ENCODE results near the gene GATA5.

The GATA5 gene

DNA sequence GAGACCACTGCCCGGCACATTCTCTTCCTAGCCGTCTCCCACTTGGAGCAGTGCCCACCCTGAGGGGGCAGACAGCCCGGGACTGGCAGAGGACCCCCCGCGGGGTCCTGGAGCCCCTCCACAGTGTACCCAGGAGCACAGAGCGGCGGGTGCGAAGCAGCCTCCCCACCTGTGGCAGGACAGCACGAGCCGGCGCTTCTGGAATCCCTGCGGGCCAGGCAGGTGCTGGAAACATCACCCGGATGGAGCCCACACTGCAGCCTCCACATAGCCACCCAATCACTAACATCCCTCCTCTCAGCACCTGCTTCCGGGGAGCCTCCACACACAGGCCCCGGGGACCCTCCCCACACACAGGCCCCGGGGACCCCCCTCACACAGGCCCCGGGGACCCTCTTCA lies 18.7 kb downstream of the GATA5 start:
- Histone ChIP-seq H3K9me3 (ENCODE audit: control insufficient read depth, low read length) (no peaks in the 10 kb centered on the region), H3K36me3 (ENCODE audit: control insufficient read depth, insufficient read depth, low read length) (no peaks in the 10 kb centered on the region), H3K4me3 (ENCODE audit: insufficient read depth, low read depth, low read length, poor library complexity, severe bottlenecking) (no peak overlapping the region), H3K27ac (ENCODE audit: insufficient read depth, low read length, poor library complexity, severe bottlenecking) (no peak overlapping the region), H3K27me3 (replicated peaks; ENCODE audit: control insufficient read depth, insufficient read depth, low read length, poor library complexity, severe bottlenecking) (no peaks in the 10 kb centered on the region), H3K4me1 (ENCODE audit: control insufficient read depth, insufficient read depth, low read length, poor library complexity, severe bottlenecking) (no peaks in the 10 kb centered on the region)
- DNase-seq: no peak

DNA sequence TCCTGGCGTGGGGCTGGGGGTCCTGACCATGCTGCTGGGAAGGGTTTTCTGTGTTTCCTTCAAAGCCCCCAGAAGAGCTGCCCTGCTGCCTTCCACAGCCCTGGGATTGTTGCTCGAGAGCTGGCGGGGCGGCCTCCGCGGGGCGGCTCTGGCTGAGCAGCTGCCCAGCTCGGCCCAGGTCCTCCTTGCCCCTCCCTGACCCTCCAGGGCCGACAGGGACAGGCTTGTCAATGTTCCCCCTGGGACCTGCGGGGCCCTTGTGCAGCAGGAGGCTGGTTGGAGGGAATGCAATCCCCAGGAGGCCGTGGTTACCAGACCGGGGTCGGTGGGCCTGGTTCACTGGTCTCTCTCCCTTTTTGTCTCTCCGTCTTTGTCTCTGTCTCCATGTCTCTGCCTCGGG lies 19.9 kb downstream of the GATA5 start:
- no peaks in the 10 kb centered on the region for H3K4me1 ChIP-seq (ENCODE audit: control insufficient read depth, insufficient read depth, low read length, poor library complexity, severe bottlenecking)
- no peaks in the 10 kb centered on the region for H3K27me3 ChIP-seq (replicated peaks; ENCODE audit: control insufficient read depth, insufficient read depth, low read length, poor library complexity, severe bottlenecking)
- no peaks in the 10 kb centered on the region for H3K9me3 ChIP-seq (ENCODE audit: control insufficient read depth, low read length)
- H3K36me3 ChIP-seq (ENCODE audit: control insufficient read depth, insufficient read depth, low read length): no peaks in the 10 kb centered on the region
- H3K4me3 ChIP-seq (ENCODE audit: insufficient read depth, low read depth, low read length, poor library complexity, severe bottlenecking): no peak overlapping the region
- DNase-seq: no peak
- H3K27ac ChIP-seq (ENCODE audit: insufficient read depth, low read length, poor library complexity, severe bottlenecking): no peak overlapping the region

DNA sequence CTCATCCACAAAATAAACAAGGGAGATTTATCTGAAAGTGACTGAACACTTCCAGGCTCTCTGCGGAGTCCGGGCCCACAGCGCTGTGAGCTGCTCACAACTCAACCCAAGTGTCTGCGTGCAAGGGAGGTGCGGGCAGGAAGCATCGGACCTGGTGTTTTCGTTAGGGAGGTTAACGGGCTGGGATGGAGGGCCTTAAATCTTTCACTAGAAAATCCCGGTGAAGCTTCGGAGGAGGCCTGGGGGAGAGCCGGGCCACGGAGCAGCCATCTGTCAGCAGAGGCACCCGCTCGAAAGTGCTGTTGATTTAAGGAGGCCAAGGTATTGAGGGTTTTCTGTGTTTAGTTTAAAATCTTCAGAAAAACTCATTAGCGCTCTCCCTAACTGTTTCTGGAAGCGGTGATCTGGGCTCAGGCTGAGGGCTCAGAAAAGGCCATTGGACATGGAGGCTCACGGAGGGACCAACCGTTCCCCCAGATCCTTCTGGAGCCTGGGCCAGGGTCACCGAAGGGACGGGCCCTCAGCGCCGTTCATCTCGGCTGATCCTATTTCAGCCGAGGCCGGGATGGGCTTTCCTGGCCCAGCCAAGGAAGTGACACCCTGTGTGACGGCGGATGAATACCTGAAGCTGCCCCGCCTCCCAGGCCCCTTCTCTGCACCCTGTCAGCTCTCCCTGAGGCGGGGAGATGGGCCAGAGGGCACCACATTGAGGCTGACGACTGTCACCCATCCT lies 20.7 kb downstream of the GATA5 start:
- Histone ChIP-seq H3K4me3 (ENCODE audit: insufficient read depth, low read depth, low read length, poor library complexity, severe bottlenecking) (no peak overlapping the region), H3K4me1 (ENCODE audit: control insufficient read depth, insufficient read depth, low read length, poor library complexity, severe bottlenecking) (no peaks in the 10 kb centered on the region), H3K9me3 (ENCODE audit: control insufficient read depth, low read length) (no peaks in the 10 kb centered on the region), H3K27ac (ENCODE audit: insufficient read depth, low read length, poor library complexity, severe bottlenecking) (no peak overlapping the region), H3K27me3 (replicated peaks; ENCODE audit: control insufficient read depth, insufficient read depth, low read length, poor library complexity, severe bottlenecking) (no peaks in the 10 kb centered on the region), H3K36me3 (ENCODE audit: control insufficient read depth, insufficient read depth, low read length) (no peaks in the 10 kb centered on the region)
- DNase-seq: no peak

DNA sequence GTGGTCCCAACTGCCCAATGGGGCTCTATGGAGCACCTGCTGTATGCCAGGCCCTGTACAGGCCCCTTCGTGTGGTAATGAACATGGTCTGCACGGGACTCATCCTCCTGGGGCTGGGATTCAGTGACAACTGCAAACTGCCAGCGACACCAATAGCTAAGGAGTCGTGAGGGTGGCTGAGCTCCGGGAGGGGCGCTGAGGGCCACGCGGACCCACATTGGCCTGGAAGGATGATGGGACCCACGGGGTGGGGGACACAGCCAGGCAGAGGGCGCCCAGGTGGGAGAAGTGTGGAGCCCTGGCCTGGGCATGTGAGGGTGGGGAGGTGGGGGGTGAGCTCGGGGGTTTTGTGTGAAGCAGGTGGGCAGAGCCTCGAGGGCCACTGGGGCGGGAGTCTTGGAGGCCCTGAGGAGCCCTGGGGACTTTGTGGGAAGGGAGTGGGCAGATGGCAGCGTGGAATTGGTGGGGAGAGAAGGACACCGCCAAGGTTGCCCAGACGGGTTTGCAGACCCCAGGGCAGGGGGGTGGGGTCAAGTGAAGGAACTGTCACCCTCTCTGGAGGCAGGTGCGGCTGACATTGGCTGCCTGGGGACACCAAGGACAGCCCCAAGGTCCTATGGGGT lies 22.5 kb downstream of the GATA5 start:
- no peak for DNase-seq
- Histone ChIP-seq H3K27ac (ENCODE audit: insufficient read depth, low read length, poor library complexity, severe bottlenecking) (no peak overlapping the region), H3K27me3 (replicated peaks; ENCODE audit: control insufficient read depth, insufficient read depth, low read length, poor library complexity, severe bottlenecking) (no peaks in the 10 kb centered on the region), H3K4me3 (ENCODE audit: insufficient read depth, low read depth, low read length, poor library complexity, severe bottlenecking) (no peak overlapping the region), H3K36me3 (ENCODE audit: control insufficient read depth, insufficient read depth, low read length) (no peaks in the 10 kb centered on the region), H3K9me3 (ENCODE audit: control insufficient read depth, low read length) (no peaks in the 10 kb centered on the region), H3K4me1 (ENCODE audit: control insufficient read depth, insufficient read depth, low read length, poor library complexity, severe bottlenecking) (no peaks in the 10 kb centered on the region)

DNA sequence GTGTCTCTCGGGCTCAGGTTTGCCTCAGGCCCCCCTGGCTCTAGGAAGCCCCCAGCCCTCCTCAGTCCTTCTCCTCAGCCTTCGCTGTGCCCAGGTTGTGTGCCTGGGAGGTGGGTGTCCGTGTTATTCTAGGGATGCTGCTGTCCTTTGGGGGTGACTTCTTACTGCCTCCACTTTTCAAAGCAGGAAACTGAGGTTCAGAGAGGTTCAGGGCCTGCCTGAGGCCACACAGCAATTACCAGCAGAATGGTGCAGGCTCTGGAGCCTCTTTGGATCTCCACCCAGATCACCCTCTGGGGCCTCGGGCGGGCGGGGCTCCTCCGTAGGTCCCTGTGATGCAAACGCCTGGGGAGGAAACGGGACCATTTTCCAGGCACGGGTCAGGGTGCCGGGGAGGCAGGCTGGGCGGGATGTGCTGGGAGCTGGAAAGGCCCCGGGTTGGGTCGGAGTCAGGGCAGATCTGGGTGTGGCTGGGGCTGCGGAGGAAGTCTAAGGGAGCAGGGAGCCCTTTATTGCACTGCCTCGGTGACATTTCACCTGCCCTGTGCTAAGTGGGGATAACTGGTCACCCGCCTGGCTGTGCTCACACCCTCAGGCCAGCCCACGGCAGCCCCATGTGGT lies 23.2 kb downstream of the GATA5 start:
- H3K27me3 ChIP-seq (replicated peaks; ENCODE audit: control insufficient read depth, insufficient read depth, low read length, poor library complexity, severe bottlenecking): no peaks in the 10 kb centered on the region
- DNase-seq: no peak
- no peaks in the 10 kb centered on the region for H3K4me1 ChIP-seq (ENCODE audit: control insufficient read depth, insufficient read depth, low read length, poor library complexity, severe bottlenecking)
- H3K36me3 ChIP-seq (ENCODE audit: control insufficient read depth, insufficient read depth, low read length): no peaks in the 10 kb centered on the region
- H3K27ac ChIP-seq (ENCODE audit: insufficient read depth, low read length, poor library complexity, severe bottlenecking): no peak overlapping the region
- no peak overlapping the region for H3K4me3 ChIP-seq (ENCODE audit: insufficient read depth, low read depth, low read length, poor library complexity, severe bottlenecking)
- no peaks in the 10 kb centered on the region for H3K9me3 ChIP-seq (ENCODE audit: control insufficient read depth, low read length)

DNA sequence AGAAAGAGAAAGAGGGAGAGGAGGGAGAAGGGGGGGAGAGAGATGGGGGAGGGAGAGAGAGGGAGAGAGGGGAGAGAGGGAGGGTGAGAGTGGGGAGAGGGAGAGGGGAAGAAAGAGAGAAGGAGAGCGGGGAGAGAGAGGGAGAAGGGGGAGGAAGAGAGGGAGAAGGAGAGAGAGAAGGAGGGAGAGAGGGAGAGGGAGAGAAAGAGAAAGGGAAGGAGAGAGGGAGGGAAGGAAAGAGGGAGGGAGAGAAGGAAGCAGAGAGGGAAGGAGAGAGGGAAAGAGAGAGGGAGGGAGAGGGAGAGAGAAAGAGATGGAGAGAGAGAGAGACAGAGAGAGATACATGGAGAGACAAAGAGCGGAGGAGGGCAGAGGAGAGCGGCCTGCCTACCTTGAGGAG lies 23.8 kb downstream of the GATA5 start:
- Histone ChIP-seq H3K27me3 (replicated peaks; ENCODE audit: control insufficient read depth, insufficient read depth, low read length, poor library complexity, severe bottlenecking) (no peaks in the 10 kb centered on the region), H3K27ac (ENCODE audit: insufficient read depth, low read length, poor library complexity, severe bottlenecking) (no peak overlapping the region), H3K4me3 (ENCODE audit: insufficient read depth, low read depth, low read length, poor library complexity, severe bottlenecking) (no peak overlapping the region), H3K4me1 (ENCODE audit: control insufficient read depth, insufficient read depth, low read length, poor library complexity, severe bottlenecking) (no peaks in the 10 kb centered on the region), H3K9me3 (ENCODE audit: control insufficient read depth, low read length) (no peaks in the 10 kb centered on the region), H3K36me3 (ENCODE audit: control insufficient read depth, insufficient read depth, low read length) (no peaks in the 10 kb centered on the region)
- no peak for DNase-seq

DNA sequence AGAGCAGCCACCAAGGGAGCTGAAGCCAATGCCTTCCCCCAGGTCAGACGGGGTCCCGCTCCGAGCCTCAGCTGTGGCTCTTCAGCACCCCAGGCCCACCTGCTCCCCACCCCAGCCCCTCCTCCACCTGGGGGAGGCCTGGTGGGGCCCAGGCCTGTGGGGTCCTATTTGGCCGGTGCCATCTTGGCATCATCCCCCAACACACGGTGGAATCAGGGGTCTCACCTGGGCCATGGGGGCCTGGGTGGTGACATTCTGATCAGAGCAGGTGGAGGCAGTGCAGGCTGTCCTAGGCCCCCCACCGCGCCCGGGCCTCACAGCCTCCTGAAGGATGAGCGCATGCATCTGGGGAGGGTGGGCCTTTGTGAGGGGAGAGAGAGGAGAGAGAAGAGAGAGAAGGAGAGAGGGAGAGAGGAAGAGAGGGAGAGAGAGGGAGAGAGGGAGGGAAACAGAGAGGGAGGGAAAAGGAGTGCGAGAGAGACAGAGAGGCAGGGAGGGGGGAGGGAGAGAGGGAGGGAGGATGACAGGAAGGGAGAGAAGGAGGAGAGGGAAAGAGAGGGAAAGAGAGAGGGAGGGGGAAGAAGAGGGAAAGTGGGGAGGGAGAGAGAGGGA lies 24.5 kb downstream of the GATA5 start:
- no peak for DNase-seq
- Histone ChIP-seq H3K4me1 (ENCODE audit: control insufficient read depth, insufficient read depth, low read length, poor library complexity, severe bottlenecking) (no peaks in the 10 kb centered on the region), H3K9me3 (ENCODE audit: control insufficient read depth, low read length) (no peaks in the 10 kb centered on the region), H3K27ac (ENCODE audit: insufficient read depth, low read length, poor library complexity, severe bottlenecking) (no peak overlapping the region), H3K4me3 (ENCODE audit: insufficient read depth, low read depth, low read length, poor library complexity, severe bottlenecking) (no peak overlapping the region), H3K36me3 (ENCODE audit: control insufficient read depth, insufficient read depth, low read length) (no peaks in the 10 kb centered on the region), H3K27me3 (replicated peaks; ENCODE audit: control insufficient read depth, insufficient read depth, low read length, poor library complexity, severe bottlenecking) (no peaks in the 10 kb centered on the region)

DNA sequence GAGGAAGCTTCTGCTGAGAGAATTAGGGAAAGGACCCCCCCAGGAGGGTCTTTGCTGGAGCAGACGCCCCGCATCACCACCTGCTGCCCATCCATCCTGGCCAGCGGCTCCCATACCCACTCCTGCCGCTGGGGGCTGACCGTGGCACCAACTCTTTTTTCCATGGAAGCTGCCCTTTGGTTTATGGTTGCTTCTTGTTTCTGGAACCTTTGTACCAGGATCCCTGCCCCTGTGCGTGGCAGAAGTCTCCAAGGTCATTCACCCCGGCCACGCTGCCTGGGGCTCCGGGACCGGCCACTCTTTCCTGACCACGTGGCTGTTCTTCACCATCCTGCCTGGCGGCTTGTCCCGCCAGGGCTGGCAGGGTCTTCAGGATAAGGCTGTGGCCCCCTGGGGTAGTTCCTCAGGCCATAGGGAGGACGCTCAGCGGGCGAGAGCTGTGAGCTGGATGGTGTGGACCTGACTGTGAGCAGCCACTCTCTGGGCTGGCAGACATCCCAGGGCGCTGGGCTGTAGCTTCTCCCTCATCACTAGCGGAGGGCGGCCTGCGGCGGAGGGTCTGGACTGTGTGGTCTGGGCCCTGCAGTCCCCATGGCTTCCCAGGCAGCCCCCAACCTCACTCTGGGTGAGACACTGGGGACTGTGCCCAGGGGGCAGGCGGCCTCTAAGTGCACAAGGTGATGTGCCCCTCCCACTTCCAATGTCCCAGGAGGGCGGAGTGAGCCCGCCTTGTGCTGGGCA lies 25.7 kb downstream of the GATA5 start:
- DNase-seq: no peak
- H3K36me3 ChIP-seq (ENCODE audit: control insufficient read depth, insufficient read depth, low read length): no peaks in the 10 kb centered on the region
- no peaks in the 10 kb centered on the region for H3K4me1 ChIP-seq (ENCODE audit: control insufficient read depth, insufficient read depth, low read length, poor library complexity, severe bottlenecking)
- H3K4me3 ChIP-seq (ENCODE audit: insufficient read depth, low read depth, low read length, poor library complexity, severe bottlenecking): no peak overlapping the region
- H3K27me3 ChIP-seq (replicated peaks; ENCODE audit: control insufficient read depth, insufficient read depth, low read length, poor library complexity, severe bottlenecking): no peaks in the 10 kb centered on the region
- H3K27ac ChIP-seq (ENCODE audit: insufficient read depth, low read length, poor library complexity, severe bottlenecking): no peak overlapping the region
- no peaks in the 10 kb centered on the region for H3K9me3 ChIP-seq (ENCODE audit: control insufficient read depth, low read length)

DNA sequence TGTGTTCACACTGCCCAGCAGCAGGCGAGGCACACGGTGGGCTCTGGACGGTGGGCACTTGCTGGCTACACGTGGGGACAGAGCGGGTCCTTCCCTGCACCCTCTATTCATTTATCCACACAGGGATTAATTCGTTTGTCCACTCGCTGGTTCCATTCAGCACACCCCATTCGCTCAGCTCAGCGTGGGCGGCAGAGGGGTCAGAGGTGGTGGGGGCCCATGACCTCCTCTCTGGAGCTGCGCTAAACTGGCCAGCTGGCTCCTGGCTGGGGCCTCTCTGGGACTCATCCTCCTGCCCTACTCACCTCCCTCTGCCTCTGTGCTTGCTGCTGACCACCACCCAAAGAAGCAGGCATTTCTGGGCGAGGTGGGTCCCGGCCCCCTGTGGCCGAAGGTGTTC lies 27.0 kb downstream of the GATA5 start:
- Histone ChIP-seq H3K4me1 (ENCODE audit: control insufficient read depth, insufficient read depth, low read length, poor library complexity, severe bottlenecking) (no peaks in the 10 kb centered on the region), H3K27me3 (replicated peaks; ENCODE audit: control insufficient read depth, insufficient read depth, low read length, poor library complexity, severe bottlenecking) (no peaks in the 10 kb centered on the region)
- no peak for DNase-seq

More for the DNA sequence above, 27.0 kb downstream of the GATA5 start:
- H3K27ac ChIP-seq (ENCODE audit: insufficient read depth, low read length, poor library complexity, severe bottlenecking): no peak overlapping the region
- no peaks in the 10 kb centered on the region for H3K9me3 ChIP-seq (ENCODE audit: control insufficient read depth, low read length)
- H3K4me3 ChIP-seq (ENCODE audit: insufficient read depth, low read depth, low read length, poor library complexity, severe bottlenecking): no peak overlapping the region
- H3K36me3 ChIP-seq (ENCODE audit: control insufficient read depth, insufficient read depth, low read length): no peaks in the 10 kb centered on the region

All from effector memory CD4-positive, alpha-beta T cell (primary cell).